Ascending aorta (tissue), 2 donors: ENCODE data around the gene ARID5A. TPM values are rescaled to one million over a fixed set of nuclear protein-coding genes. Genes with fewer than 3 reads are reported as not detected.

ENCODE experiments used
- DNase-seq, 2 donors: peaks; one replicate each; pipeline ENCODE4 v3.0.0-alpha.2; 2019; ENCODE audit warnings: low spot score in 2 of 2
- H3K27ac ChIP-seq, 2 donors: fragments of 200-600 bp; sonication (generic); one replicate each; pipeline ENCODE4 v1.5.1; 2016 to 2017; ENCODE audit warnings: mild to moderate bottlenecking in 1 of 2
- H3K27me3 ChIP-seq: fragments of 200-600 bp; sonication (generic); one replicate; pipeline ENCODE4 v1.5.1; 2017
- H3K36me3 ChIP-seq, 2 donors: fragments of 200-600 bp; sonication (generic); one replicate each; pipeline ENCODE4 v1.5.1; 2016
- H3K4me1 ChIP-seq, 2 donors: fragments of 200-600 bp; sonication (generic); one replicate each; pipeline ENCODE4 v1.5.1; 2016 to 2017; ENCODE audit warnings: mild to moderate bottlenecking in 1 of 2
- H3K4me3 ChIP-seq, 2 donors: fragments of 200-600 bp; sonication (generic); one replicate each; pipeline ENCODE4 v1.5.1; 2016 to 2017; ENCODE audit warnings: mild to moderate bottlenecking in 1 of 2
- H3K9me3 ChIP-seq, 2 donors: fragments of 200-600 bp; sonication (generic); one replicate each; pipeline ENCODE4 v1.5.1; 2016
- intact Hi-C: fragments of 100-400 bp; cut with DNase I; formaldehyde crosslinking; loops from one replicate; pipeline ENCODE4 v1.15.1; 2023
- total RNA-seq: library from RNA; depleted of rRNA; stranded (reverse); fragments of >200 nt; gene quantifications from one replicate; pipeline ENCODE4 v1.1.0, GENCODE V29; 2016
- TF ChIP-seq, protein P1 (sequence below), 3 experiments: fragments of 200-600 bp in 2 of 3; fragments of 450-650 bp in 1 of 3; sonication (generic) in 2 of 3; IDR thresholded peaks; one replicate each; pipeline ENCODE4 v1.5.1; 2016 to 2019; ENCODE audit warnings: antibody characterized with exemption in 3 of 3, mild to moderate bottlenecking in 1 of 3, moderate library complexity in 1 of 3

ARID5A gene
- total RNA-seq, 1 donor from 2014 or later: 267 TPM

DNA sequence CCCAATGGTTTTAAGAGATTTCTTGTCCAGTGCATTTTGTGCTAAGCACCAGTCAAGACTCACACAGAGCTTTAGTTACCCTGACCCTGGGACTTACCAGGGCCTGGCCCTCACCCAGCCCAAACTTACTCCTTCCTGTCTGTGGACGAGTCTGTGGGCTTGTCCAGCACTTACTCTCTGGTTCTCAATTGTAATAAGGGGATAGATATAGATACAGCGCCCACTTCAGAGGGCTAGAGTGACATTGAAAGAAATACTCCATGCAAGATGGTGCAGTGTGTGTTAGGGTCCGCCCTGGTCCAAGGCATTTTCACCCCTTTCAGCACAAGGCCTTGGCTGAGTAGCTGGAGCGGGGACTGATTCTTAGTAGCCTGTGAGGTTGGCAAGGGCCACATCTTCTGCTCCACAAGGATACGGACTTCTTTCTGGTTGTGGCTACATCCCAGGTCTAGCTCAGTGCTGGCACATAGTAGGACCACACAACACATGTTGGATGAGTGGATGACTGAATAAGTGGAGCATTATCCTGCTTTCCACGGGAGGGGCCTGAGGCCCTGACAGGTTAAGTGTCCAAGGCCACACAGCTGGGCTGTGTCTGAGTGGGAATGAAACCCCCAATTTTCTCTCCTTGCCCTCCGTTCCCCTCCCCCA lies 3.8 kb upstream of the ARID5A start:
- Histone ChIP-seq H3K27me3 (no peaks in the 10 kb centered on the region), H3K27ac (peak overlapping the region; percentile 96 to 99), H3K4me1 (peaks cover 49 to 74% of the 10 kb centered on the region in 2 donors), H3K36me3 (peaks cover 0 to 2% of the 10 kb centered on the region in 2 donors), H3K4me3 (peak overlapping the region in 1 of 2 donors; percentile 20), H3K9me3 (no peaks in the 10 kb centered on the region)
- TF ChIP-seq, protein P1, sequence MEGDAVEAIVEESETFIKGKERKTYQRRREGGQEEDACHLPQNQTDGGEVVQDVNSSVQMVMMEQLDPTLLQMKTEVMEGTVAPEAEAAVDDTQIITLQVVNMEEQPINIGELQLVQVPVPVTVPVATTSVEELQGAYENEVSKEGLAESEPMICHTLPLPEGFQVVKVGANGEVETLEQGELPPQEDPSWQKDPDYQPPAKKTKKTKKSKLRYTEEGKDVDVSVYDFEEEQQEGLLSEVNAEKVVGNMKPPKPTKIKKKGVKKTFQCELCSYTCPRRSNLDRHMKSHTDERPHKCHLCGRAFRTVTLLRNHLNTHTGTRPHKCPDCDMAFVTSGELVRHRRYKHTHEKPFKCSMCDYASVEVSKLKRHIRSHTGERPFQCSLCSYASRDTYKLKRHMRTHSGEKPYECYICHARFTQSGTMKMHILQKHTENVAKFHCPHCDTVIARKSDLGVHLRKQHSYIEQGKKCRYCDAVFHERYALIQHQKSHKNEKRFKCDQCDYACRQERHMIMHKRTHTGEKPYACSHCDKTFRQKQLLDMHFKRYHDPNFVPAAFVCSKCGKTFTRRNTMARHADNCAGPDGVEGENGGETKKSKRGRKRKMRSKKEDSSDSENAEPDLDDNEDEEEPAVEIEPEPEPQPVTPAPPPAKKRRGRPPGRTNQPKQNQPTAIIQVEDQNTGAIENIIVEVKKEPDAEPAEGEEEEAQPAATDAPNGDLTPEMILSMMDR (IDR thresholded peaks at IDR 0.05): no peak
- intact Hi-C loops: loop anchor here (5.0 kb wide), 2 partner anchors 105 to 230 kb away; partner anchors contain the start of genes CNNM4 and KANSL3
- no peak for DNase-seq

DNA sequence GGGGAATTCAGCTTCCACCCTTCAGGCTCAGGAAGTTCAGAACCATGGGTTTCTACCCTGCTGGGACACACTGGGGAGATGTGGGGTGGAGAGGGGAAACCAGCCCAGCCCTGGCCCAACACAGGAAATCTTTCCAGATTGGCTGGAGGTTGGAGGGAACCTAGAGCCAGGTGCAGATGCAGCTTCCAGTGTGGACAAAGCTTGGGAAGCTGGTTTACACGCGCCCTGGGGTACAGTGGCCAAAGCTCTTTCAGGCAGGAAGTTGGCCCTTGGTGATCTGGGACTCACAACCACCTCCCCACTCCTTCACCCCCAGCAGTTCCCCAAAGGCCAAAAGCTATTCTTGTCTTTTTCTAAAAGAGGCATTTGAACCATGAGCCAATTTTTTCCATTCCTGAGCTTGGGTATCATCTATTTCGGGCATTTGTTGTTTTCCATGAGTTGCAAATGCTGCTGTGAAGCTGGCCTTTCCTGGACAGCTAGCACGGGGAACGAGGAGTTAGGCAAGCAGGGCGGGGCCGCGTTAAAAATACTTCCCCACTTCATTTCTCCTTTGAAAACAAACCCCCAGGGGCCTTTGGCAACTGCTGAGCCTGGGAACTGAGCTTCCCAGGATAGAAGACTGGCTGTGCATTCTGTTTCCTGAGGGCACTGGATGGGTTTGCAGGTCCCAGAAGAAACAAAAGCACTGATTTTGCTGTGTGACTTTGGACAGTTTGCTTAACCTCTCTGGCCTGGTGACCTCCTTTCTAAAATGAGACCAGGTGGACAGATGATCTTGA lies 3.1 kb upstream of the ARID5A start:
- peak overlapping the region; percentile 96 to 99 for H3K27ac ChIP-seq
- no peaks in the 10 kb centered on the region for H3K9me3 ChIP-seq
- peaks cover 49 to 71% of the 10 kb centered on the region in 2 donors for H3K4me1 ChIP-seq
- TF ChIP-seq, protein P1 (IDR thresholded peaks at IDR 0.05): peak in 1 of 3 experiments; percentile 4
- H3K4me3 ChIP-seq: peak overlapping the region; percentile 30 to 43
- intact Hi-C loops: loop anchor here (5.0 kb wide), 2 partner anchors 104 to 229 kb away; partner anchors contain the start of genes CNNM4 and KANSL3
- DNase-seq: peak; percentile 87 to 99
- no peaks in the 10 kb centered on the region for H3K27me3 ChIP-seq
- peaks cover 0 to 2% of the 10 kb centered on the region in 2 donors for H3K36me3 ChIP-seq

DNA sequence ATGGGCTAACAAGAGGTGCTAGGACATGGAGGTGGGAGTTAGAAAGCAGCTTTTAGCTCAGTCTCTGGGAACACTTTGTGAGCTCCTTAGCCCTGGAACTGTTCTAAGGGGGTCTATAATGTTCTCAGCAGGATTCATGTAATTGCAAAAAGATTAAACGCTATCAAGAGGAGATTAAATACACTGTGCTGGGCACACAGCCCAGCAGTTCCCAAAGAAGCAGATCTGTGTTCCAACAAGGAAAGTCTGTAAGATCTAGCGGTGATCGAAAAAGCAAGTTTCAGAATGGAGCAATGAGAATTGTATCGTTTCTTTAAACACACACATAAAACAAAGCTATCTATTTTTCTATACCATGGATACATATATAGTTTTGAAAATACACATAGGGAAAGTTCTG lies 2.4 kb upstream of the ARID5A start:
- no peaks in the 10 kb centered on the region for H3K27me3 ChIP-seq
- intact Hi-C loops: loop anchor here (5.0 kb wide), 2 partner anchors 103 to 228 kb away; partner anchors contain the start of genes CNNM4 and KANSL3
- H3K27ac ChIP-seq: peak overlapping the region; percentile 96 to 99
- H3K36me3 ChIP-seq: peaks cover 0 to 6% of the 10 kb centered on the region in 2 donors
- DNase-seq: no peak
- TF ChIP-seq, protein P1 (IDR thresholded peaks at IDR 0.05): no peak
- H3K4me1 ChIP-seq: peaks cover 46 to 68% of the 10 kb centered on the region in 2 donors
- H3K4me3 ChIP-seq: peak overlapping the region; percentile 30 to 43
- H3K9me3 ChIP-seq: no peaks in the 10 kb centered on the region

DNA sequence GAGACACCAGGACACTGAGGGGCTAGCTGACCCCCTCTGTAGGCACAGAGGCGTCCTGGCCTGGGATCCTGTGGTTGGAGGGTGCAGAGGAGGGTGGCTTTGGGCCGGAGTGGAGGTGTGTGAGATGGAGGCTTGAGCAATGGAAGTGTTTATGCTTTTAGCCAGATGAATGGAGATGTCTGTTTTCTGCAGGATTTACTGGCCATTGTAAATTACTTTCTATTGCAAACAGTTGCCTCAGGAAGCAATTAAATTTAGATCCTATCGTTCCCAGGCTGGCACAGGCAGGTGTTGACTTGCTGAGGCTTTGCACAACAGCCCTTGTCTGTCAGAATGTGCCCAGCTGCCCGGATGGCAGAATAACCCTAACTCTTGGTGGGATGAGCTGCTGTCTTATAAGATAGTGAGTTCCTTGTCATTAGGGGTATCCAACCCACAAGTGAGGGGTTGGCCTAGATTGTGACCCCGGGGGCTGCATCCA lies 1.8 kb upstream of the ARID5A start:
- no peaks in the 10 kb centered on the region for H3K27me3 ChIP-seq
- TF ChIP-seq, protein P1 (IDR thresholded peaks at IDR 0.05): no peak
- H3K4me1 ChIP-seq: peaks cover 40 to 68% of the 10 kb centered on the region in 2 donors
- no peaks in the 10 kb centered on the region for H3K9me3 ChIP-seq
- intact Hi-C loops: loop anchor here (5.0 kb wide), 3 partner anchors 103 to 373 kb away; partner anchors contain the start of genes CNNM4 and KANSL3
- peak overlapping the region; percentile 96 to 99 for H3K27ac ChIP-seq
- H3K4me3 ChIP-seq: no peak overlapping the region
- no peak for DNase-seq
- H3K36me3 ChIP-seq: peaks cover 0 to 9% of the 10 kb centered on the region in 2 donors

DNA sequence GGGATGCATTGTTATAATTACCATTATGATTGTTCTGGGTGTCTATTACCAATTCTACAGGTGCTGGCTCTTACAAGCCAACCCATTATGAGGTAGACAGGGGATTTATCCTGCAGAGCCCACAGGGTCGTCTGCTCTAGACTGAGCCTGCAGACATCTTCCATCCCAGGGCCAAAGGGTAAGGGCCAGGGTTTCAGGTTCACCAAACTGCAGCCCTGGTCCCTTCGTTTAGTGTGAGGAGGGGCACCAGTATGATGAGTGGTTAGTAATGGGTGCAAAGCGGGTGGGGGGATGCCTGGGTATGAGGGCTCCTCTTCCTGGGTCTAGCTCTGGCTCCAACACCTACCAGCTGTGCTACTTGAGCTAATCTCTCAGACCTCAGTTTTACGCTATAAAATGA lies 1.2 kb upstream of the ARID5A start:
- no peak overlapping the region for H3K4me3 ChIP-seq
- peaks cover 0 to 9% of the 10 kb centered on the region in 2 donors for H3K36me3 ChIP-seq
- H3K9me3 ChIP-seq: no peaks in the 10 kb centered on the region
- DNase-seq: no peak
- peak overlapping the region; percentile 96 to 99 for H3K27ac ChIP-seq
- H3K4me1 ChIP-seq: peaks cover 39 to 67% of the 10 kb centered on the region in 2 donors
- no peaks in the 10 kb centered on the region for H3K27me3 ChIP-seq
- TF ChIP-seq, protein P1 (IDR thresholded peaks at IDR 0.05): no peak
- intact Hi-C loops: loop anchor here (5.0 kb wide), 1 partner anchor 372 kb away; no protein-coding TSS in a partner anchor
